NB4 (cell line): ENCODE data around the gene SSH2.
"Not testable (repeated sequence)": the region's sequence is repeated elsewhere in the genome, so short reads cannot be mapped to it uniquely, and the experiment has no call there.

Source experiments
- CTCF ChIP-seq: IDR thresholded peaks from one replicate; pipeline ENCODE4 v1.5.1; 2012; ENCODE audit warnings: low read depth, low read length
- MAX ChIP-seq: IDR thresholded peaks from 2 replicates; pipeline ENCODE4 v1.6.1; 2011; ENCODE audit warnings: low read depth, low read length
- MYC ChIP-seq: IDR thresholded peaks from 2 replicates; pipeline ENCODE4 v1.6.1; 2011; ENCODE audit warnings: low read depth, low read length
- POLR2A ChIP-seq: IDR thresholded peaks from 2 replicates; pipeline ENCODE4 v1.6.1; 2011; ENCODE audit warnings: mild to moderate bottlenecking; ENCODE audit not compliant: insufficient read length; ENCODE audit errors: extremely low read depth

GRCh38 chr17:29725408-29725807 lies 204.6 kb downstream of the SSH2 start:
- not testable (repeated sequence) for TF ChIP-seq CTCF, MYC, POLR2A, MAX
